HG02763 (cell line): Measurements from ENCODE around the gene SLC1A3.

Experiments
- ATAC-seq: cut with Tn5 transposase; IDR thresholded peaks from one replicate; pipeline ENCODE4 v1.9.1; 2021; ENCODE audit warnings: mild to moderate bottlenecking, moderate library complexity; ENCODE audit not compliant: unreplicated experiment

Gene SLC1A3

DNA sequence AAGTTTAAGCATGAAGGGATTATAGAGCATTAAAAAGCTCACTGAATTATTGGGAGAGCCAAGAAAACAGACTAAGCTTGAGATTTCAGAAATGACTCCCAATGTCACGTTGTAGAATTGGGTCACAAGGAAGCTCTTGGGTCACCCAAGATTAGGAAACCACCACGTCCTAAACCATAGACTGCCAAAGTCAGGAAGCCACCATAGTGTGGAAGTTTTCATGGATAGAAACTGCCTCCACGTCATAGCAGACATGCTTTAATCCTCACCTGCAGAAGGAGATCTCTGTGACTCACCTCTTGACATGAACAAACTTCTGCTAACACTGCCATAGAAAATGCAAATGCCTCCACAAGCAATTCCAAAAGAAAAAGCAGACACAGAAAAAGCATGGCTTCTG lies 106.3 kb downstream of the SLC1A3 start:
- ATAC-seq, result no peak

DNA sequence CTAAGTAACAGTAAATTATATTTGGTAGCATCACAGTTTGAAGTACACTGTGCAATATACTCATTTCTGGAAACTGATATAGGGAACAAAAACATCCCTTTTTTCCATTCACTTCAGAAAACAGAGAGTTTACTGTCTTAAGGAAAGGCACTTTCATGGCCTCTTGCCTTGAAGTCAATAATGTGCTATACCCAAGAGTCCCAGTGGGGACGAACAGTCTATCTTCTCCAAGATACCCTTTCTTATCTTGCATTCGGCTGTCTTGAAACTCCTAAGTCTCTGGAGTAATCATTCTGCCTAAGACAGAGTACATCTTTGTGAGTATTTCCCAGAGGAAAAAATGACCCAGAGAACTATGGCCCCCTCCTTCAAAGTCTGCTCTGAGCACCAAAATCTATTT lies 107.1 kb downstream of the SLC1A3 start:
- ATAC-seq, result no peak

DNA sequence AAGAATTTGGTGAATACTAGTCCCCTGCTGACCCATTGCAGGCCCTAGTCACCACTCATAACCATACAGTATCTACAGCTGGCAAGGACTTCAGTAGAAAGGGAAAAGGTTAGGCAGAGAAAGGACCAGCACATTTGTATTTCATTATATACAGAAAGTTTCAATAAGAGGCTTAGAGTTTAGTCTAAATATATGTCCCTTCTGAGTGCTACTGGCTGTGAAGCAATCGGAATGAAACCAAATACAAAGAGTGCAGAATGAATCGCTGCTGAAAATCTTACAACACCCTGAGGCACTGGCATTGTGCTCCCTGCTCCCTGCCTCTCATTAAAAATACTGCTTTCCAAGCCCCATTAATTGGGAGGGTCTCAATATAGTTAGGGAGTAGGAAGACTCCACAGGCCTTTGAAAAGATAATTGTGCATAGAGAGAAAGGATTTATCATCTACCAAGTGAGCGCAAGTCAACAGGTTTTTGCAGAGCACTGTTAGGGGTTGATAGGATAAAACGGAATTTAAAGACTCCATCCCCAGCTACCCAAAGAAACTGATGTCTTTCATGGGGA lies 110.8 kb downstream of the SLC1A3 start:
- no peak for ATAC-seq

DNA sequence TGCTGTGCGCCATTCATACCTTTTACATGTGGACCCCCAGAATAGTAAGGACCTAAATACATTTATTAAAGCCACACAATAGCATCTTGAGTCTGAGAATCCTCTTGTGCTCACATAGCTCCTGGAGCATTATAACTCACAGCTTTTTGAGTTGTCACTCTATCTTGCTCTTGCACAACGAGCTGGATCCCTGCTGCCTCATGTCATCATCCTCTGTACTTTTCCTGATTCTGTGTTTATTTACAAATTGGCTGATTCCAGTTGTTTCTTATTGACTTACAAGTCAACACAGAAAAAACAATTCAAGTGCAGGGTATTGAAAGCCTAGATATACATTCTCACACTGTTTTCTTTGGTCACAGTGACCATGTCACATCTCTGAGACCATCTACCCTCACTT lies 112.9 kb downstream of the SLC1A3 start:
- no peak for ATAC-seq

DNA sequence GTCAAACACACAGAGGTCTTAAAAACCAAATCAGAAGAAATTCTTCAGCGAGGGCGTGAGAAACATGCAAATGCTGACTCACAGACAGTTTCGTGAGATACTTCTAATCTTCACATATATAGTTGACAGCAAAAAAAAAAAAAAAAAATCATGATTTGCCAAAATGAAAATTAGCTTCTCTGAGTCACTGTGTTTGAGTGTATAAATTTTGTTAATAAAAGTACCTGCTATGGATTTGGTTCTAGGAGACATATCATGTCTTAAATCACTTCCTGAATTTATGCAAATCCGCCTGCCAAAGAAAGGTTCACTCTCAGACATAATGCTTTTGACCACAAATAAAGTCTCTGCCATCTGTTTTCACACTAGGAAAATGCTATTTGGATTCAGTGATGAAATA lies 114.3 kb downstream of the SLC1A3 start:
- ATAC-seq, result no peak

DNA sequence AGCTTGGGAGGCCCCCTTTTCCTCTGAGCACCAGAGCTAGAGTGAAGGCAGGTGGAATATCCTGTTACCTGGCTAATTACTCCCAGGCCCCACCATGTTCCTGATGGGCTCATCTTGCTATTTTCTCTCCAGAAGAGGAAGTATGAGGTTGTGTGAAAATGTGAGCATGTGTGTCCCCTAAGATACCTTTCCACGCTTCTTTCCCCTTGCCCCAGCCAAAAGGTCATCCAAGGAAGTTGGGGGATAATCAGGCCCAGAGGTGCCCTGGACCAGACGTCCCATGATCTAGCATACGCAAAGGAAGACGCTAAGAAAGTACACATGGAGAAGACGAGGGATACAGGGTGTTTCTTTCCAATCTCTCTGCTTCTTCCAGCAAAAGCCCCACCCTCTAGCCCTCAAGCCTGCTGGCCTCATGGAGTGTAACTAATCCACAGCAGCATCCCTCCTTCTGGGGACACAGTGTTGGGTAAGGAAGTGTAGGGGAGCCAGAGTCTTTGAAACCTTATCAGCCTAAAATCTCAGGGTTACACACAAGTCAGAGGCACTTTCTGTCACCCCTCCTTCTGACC lies 115.3 kb downstream of the SLC1A3 start:
- no peak for ATAC-seq

DNA sequence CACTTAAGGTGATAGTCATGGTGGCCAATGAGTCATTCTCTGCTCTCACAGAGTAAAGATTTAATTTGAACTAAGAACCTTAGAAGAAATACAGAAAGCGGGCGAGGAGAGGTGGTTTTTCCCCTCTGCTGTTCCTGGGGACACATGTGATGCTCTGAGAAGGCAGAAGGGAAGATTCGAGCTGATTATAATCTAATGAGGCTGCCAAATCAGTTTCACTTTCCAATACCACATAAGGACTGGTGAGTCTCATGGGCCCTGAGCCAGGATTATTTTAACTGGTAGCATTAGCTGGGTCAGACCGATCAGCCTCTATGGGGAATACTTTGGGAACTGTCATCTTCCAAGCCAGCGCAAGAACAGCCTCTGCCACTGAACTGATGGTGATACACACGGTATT lies 116.5 kb downstream of the SLC1A3 start:
- ATAC-seq, result no peak

DNA sequence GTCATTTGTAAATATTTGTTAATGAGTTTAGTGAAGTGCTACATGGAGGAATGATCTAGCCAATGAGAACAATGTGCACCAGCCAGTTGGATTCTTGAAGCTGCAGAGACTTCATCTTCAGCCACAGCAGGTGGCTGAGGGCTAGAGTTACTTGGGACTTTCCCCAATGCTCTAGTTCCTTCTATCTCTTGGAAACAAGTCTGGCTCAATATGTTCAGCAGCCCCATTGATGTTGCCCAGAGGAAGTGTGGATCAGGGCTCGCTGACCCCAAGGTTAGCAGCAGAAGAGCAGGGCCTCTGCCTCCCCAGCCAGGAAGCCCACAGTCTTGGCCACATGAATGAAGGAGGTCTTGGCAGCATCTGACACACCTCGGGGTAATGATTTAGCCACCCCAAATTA lies 117.5 kb downstream of the SLC1A3 start:
- ATAC-seq, result peak; percentile 44

DNA sequence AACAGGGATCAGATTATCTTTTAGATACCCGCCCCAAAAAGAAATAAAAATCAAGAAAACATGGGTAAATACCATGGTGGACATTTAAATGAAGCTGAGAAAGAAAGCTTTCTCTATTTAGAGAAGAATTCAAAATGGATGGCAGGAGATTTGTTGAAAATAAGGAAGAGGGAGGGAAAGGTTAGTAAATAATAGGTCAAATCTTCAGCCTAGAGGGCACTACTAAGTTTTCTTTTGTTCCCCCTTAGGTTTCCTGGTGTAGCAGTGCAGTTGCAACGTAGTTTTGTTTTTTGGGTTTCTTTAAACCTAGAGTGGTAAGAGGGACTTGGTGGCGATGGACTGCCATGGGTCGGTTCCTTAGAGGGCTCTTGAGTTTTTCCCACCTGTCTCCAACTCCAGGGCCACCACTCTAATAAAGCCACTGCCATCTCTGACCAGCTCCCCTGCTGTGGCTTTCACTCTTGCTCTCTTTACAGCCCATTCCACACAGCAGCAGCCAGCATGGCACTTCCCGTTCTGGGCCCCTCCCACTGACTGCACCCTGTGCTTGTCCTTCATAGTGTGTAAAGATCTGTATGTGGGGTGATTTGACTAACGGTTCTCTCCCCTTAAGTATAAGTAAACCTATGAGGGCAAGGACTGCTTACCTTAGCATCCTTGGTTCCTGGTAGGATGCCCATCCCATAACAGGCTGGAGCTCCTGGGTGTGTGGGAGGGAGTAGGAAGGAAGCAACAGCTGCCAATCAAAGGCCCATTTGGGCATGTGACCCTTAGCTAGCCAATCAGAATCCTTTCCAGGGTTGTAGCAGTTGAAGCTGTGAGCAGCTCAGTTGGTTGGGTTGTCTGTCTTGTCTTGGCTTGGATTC lies 118.3 kb downstream of the SLC1A3 start:
- peak; percentile 79 for ATAC-seq

DNA sequence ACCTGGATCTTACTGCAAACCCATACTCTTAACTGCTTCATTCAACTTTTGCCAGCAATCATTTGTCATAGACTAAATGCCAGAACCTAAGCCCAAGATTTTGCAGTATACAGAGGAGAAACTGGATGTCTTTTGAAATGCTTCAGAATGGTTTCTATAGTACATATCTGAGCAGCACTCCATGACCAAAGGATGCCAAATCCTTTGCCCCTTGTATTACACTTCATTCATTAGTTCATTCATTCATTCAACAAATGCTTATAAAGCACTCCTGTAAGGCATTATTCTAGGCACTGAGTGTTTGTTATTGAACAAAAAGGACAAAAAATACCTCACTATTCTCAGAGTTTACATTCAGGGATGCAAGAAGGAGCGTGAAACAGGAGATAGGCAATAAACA lies 119.9 kb downstream of the SLC1A3 start:
- no peak for ATAC-seq

DNA sequence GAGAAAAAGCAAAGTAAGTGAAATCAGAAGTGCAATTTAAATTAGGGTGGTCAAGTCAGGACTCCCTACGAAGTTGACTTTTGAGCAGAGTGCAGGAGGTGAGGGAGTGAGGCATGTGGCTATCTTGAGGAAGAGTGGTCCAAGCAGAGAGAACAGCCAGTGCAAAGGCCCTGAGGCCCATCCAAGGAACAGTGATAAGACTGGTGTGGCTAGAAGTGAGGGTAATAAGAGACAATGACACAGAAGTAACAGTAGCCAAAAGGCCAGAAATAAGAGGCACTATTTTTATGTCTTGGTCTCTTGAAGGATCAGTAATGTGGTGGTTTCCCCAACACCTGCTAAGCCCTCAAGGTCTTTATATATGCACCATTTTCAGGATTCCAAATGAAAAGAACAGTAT lies 120.4 kb downstream of the SLC1A3 start:
- no peak for ATAC-seq

DNA sequence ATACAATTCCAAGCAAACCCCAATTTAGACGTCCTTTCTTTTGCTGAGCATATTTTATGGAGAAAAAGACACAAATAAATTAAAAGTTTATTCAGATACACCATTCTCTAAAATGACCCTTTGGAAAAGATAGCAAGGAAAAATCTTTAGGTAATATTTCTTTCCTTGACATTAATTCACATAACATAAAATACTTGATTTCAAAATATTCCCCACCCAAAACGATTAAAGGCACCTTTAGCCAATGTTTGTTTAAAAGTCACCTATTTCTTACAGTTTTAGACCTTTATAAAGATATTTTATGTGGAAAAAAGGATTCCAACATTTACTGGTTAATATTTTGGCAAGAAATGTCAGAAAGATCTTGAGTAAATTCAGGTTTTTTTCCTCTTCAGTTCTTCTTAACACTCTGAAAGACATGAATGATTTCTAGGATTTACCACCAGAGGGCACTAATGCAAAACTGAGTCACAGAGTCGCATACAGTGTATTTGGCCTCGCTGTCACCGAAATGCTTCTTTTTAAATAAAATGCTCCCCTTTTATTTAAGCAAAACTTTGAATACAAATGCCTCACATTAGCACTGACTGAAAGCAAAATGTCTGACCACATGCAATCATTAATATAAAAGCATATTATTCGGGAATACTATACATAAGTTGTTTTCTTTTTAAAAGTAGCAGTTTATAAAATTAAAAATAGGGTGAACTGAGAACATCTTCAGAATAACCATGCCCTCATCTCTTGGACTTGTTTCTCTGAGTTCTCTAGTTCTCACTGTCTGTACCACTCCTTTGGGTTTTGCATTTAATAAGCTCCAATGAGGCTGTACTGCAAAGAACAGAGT lies 122.5 kb downstream of the SLC1A3 start:
- ATAC-seq, result no peak

DNA sequence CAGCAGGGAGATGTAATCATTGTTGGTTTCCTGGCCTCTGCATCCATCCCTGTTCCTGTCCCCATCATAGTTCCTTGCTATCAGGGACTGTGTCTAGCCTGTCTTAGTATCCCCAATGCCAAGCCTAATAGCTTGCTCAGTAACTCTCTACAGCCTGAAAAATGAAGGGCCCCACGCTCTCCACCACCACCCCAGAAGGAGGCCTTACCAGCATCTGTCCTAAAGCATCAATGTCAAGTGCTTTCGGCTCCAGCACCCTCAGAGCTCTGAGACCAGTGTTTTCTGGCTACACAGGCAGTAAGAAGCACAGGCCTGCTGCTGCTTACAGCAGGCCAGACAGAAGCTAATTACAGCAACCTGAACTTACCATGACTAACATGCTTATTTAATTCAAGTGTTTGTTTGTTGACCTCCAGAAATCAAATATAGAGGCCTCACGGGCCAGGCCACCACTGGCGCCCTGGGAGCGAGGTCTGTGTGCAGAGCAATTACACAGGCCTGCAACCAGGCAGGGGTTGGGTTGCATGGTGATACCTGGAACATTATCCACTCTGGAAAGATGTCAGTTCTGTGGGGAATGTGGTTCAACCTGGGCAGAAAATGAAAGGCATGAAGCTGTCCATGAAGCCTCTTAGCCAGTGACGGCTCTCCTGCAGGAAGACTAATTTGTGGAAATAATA lies 124.3 kb downstream of the SLC1A3 start:
- ATAC-seq, result no peak

DNA sequence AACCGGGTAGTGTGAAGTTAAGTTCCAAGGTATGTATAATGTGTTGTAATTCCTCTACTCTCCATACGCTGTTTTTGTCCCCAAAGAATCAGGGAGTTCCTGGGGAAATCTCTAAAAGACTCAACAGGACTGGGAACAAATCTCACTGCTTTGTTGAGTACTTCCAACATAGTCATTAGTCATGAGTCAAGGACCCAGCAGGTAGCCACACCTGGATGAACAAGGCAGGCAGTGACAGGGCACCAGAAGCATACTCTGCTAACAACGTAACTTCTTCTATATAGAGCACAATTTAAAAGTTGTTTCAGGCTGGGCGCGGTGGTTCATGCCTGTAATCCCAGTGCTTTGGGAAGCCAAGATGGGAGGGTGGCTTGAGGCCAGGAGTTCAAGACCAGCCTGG lies 126.8 kb downstream of the SLC1A3 start:
- no peak for ATAC-seq

DNA sequence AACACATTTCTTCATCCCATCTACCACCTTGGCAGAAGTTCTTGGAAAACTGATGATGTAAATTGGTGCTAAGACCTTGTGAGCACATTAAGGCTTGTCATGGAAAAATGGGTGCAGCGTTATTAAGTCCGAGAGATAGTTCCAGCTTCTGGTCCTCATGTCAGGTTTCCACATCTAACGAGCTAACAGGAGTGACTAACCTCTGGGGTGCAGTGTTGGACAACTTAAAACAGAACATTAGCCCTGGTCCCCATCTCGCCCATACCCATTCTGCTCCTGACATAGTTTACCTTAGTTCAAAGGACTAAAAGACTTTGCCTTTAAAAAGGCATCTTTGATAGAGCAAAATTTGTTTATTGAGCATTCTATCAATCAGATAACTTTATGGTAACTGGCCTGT lies 128.0 kb downstream of the SLC1A3 start:
- no peak for ATAC-seq

DNA sequence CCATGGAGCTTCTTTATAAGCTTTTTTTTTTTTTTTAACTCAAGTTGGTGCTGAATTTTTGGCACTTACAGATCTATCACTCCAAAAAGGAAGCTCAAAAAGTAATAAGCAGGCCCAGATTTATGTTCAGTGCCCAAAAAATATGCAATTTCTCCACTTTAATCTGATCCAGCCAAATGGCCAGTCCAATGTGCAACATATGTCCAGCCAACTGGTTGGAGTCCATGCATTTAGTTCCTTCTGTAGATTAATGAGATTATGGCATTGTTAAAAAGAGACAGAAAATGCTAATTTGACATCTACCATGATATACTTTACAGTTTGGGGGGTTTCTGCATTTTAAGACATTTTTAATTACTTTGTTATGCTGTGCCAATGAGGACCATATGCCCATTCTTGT lies 129.5 kb downstream of the SLC1A3 start:
- ATAC-seq, result no peak
